GM19099 (cell line): ENCODE results near the gene RBKS.

ENCODE experiments used
- POLR2A ChIP-seq: IDR thresholded peaks from 3 replicates; pipeline ENCODE4 v1.6.1; 2011; ENCODE audit warnings: low read depth; ENCODE audit not compliant: insufficient read length; ENCODE audit errors: extremely low read depth

The RBKS gene

DNA sequence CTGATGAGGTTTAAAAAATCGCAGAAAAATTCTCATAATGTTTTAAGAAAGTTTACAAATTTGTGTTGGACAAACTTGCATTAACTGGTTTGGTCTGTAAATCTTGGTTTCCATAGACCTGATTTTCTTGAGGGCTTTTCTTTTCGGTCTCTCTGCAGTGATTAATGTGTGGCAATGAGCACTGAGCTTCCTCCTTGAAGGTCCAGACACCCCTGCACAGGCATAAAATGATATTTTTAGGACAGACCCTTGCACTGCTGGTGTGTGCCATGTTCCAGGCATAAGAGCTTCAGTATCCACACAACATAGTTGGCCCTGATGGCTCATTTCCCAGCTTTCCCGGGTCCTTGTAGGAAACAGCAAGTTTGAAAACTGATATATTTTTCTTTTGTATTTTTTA, 85.0 kb downstream of the RBKS start:
- TF ChIP-seq POLR2A: no peak

DNA sequence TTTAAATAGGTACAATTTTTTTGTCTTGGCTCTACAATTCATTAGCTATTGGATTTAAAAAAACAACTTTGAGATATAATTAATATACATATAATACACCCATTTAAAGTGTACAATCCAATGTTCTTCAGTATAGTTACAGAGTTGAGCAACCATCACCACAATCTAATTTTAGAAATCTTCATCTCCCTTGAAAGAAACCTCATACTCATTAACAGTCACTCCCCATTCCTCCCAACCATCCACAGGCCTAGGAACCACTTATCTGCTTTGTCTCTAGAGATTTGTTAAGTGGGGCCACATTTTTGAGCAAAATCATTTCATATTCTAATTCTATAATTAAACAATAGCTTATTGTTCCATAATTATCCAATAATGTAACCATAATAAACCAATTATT, 86.0 kb downstream of the RBKS start:
- TF ChIP-seq POLR2A: no peak

GRCh38 chr2:27803046-27803445, 87.1 kb downstream of the RBKS start:
- no peak for TF ChIP-seq POLR2A

DNA sequence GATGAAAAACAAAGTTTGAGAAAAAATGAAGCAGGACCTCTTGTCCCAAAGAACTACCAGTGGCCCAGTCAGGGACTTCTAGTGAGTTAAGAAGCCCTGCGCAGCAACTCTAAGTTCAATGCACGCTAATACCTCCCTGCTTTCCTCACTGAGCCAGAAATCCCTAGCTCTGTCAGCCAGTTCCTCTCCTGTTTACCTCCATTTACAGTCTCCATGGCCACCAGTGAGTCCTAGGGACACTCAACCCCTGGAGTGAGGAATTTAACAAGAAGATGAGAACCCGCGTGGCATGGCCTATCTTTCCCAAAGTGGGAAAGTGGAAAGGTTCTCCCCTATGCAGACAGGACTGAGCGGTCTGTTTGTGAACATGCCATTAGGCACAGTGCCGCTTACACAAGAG, 87.6 kb downstream of the RBKS start:
- TF ChIP-seq POLR2A: no peak

- TF ChIP-seq POLR2A: no peak
Measured at GRCh38 chr2:27800856-27801255, 89.3 kb downstream of the RBKS start.

DNA sequence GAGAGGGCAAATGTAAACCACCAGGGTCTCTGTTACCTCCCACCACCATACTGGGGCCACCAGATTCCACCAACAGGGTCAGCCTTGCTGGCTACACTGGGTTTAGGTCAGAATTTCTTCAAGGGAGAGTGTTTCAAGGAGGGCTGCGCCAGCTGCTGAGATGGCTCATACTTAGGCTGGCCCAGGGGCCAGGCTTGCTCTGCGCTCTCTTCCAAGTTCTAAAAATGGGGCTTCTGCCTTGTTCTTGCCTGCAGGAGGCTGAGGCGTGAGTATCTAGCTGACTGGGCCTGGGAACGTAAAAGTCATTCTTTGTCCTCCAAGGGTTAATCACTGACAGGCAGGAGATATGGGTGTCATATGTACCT, 90.6 kb downstream of the RBKS start:
- no peak for TF ChIP-seq POLR2A

DNA sequence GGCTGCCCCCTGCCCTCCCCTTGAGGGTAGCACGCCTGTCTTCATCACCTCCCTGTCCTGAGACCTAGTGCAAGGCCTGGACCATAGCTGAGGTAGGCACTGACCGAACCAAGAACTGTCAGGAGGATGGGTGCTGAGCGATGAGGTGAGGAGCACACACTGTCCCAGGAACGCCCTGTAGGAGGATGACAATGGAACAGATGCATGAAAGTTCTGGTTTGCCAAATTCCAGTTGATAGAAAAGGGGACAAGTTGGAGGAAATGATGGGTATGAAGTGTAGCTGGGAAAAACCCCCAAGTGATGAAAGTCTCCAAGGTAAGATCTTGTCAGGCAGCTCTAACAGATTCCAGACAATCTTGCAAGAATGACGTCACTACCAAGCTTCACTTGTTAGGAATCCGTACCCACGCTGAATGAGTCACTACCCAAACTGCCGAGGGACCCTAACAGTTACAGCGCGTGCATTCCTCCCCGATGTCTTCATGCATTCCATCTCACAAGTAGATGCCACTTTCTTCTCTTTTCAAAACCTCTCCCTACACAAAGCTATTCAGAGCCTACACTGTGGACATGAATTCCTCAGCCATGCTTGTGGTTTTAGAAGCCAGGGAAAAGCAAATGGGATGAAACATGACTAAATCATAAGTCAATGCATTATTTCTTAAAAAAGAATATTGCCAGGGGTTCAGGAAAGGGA, 91.1 kb downstream of the RBKS start:
- TF ChIP-seq POLR2A: no peak

GRCh38 chr2:27798486-27798885, 91.7 kb downstream of the RBKS start:
- no peak for TF ChIP-seq POLR2A

- no peak for TF ChIP-seq POLR2A
Measured at GRCh38 chr2:27797841-27798240, 92.3 kb downstream of the RBKS start.

DNA sequence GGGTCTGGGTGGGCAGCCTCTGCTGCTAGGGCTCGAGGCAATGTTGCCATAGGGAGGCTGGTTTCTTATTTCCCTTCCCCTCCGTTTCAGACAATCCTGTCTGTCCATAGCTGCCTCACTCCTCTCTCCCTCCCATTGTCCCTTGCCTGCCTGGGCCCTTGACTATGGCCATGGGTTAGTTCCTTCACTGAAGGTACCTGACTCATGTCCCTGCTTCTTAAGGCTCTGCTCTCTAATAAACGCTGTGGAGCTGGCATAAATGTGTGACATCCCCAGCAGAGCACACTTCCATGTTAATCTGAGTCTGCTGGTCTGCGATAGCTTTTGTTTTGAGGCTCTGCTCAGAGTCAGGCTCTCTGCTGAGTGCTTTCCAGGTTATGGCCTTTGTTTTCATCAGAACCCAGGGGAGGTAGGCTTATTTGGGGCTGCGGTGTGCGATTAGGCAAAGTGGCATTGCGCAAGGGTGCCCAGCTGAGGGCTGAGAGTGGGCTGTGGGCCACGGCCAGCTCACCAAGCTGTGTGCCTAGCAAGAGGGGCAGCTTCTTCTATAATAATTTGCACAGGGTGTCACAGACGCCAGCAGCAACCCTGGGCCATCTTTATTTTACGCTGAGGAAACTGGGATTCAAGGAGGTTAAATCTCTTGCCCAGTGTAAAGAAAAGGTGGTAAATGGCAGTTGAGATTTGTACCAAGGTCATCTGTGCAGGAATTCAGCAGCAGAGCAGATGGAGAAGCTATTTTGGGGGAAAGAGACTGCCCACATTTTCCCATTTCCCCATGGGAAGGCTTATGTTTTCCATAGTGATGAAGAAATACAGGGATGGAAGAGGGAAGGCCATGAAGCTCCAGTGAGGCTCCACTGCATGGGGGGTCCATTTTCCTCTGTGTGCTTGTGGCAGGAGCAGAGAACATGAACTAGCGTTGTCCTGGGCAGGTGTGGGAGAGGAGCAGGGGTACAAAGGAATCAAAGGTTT, 93.1 kb downstream of the RBKS start:
- no peak for TF ChIP-seq POLR2A

GRCh38 chr2:27795868-27796277, 94.3 kb downstream of the RBKS start:
- no peak for TF ChIP-seq POLR2A

DNA sequence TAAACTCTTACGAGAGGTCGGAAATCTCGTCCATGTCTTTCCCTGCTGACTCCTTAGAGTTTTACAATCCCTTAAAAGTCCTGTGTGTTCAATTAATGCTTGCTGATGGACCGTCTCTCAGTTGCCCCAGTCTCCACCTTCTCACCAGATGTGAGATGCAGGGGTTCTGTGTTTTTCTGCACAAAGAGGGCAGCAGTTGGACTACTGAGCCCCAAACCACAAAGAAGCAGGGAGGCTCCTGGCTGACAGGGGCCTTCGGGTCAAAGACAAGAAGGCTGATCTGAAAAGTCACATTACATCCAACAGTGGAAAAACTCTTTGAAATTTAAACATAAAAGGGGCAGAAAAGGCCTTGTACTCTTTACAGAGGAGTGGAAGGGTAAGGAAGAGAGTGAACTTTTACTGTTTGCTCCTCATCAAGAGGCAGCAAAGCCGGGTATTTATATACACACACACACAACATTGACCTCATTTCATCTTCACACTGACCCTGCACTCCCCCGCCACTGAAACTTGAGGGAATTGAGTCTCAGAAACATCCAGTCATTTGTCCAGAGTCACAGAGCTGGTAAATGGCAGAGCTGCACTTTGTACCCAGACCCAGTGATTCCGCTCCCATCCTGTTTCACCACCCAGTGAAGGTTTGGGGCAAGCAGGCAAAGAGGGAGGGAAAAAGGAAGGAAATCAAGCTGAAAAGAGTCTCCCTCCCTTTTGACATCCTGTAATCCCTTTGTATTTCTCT, 94.9 kb downstream of the RBKS start:
- TF ChIP-seq POLR2A: no peak

DNA sequence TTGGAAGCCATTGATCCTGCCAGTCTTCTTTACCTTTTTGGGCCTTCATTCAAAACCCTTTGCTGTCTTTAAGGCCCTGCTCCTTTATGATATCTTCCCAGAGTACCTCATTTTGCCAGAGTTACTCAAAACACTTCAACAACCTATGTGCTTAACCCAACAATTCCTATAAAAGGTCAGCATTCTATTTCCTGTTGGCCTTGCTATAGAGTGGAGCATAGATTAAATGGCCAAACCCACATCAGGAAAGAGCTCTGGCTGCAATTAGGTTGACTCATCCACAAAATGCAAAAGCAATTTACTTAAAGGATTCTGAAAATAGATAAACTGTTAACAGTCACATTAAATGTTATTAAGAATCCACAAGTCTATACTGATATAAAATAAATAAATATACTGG, 97.4 kb downstream of the RBKS start:
- no peak for TF ChIP-seq POLR2A

GRCh38 chr2:27790796-27791195, 99.4 kb downstream of the RBKS start:
- no peak for TF ChIP-seq POLR2A

DNA sequence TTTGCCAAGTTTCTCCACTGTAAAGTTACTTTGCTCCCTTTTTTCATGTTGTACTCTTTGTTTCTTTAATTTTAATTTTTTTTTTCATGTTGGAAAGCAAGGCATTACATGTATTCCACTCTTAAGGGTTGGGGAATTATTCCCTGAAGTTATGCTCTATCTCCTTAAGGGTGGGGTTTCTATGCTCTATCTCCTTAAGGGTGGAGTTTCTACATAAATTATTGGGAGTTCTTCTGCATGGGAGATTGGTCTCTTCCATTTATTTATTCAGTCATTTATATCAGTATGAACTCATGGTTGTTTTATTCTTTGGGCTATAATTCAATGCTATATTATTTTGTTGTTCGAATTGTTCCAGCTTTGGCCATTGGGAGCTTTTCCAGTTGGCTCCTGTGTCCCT, 107.5 kb downstream of the RBKS start:
- no peak for TF ChIP-seq POLR2A

DNA sequence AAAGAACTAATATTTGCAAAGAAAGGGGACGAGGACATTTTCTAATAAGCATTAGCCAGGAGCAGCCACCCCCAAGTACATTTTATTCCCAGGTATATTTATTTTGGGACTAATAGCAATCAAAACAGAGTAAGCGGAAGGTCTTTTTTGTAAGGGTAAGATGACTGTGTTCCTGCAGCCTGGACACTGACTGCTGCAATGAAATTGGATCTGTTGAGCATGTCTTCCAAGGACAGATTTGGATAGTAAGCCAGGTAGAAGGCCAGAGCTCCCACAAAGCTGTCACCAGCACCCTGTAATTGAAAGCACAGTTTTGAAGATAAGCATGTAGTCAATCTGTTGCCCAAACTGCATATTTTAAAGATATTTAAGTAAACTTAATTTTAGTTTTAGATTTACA, 108.7 kb downstream of the RBKS start:
- no peak for TF ChIP-seq POLR2A

GRCh38 chr2:27779417-27780055, 110.7 kb downstream of the RBKS start:
- no peak for TF ChIP-seq POLR2A
